ENCODE results near the gene COQ10B.

GRCh38 chr2:197487385-197487784 is 34.0 kb downstream of the COQ10B start:
- TF ChIP-seq CTCF (IDR thresholded peaks at IDR 0.05): no peak
- TF ChIP-seq POLR2A (IDR thresholded peaks at IDR 0.05): no peak
- no peak for TF ChIP-seq POLR2AphosphoS5 (IDR thresholded peaks at IDR 0.05; ENCODE audit: insufficient read depth in 1 of 2, low read depth in 1 of 2)
